Measurements from ENCODE around the gene HERC5. TPM values are rescaled to one million over a fixed set of nuclear protein-coding genes. Genes with fewer than 3 reads are reported as not detected.

HERC5 gene
- total RNA-seq, 4 donors from 2014 or later, result 2.8 to 12.4 (median 4.0) TPM

GRCh38 chr4:88523325-88524129, 66.6 kb downstream of the HERC5 start, which contains the start of gene PYURF:
PYURF (minus strand) TSS chr4:88523776; CDS start chr4:88523700, 76 bp downstream.
- DNase-seq, result peak; percentile 93 to 97 (median 95)
- Histone ChIP-seq H3K9me3 (no peaks in the 10 kb centered on the region), H3K27me3 (no peaks in the 10 kb centered on the region), H3K4me1 (peaks cover 0 to 29% (median 0%) of the 10 kb centered on the region in 4 donors), H3K27ac (peak within 1 kb of the TSS; percentile 65 to 92 (median 86)), H3K4me3 (peak within 1 kb of the TSS; percentile 48 to 92 (median 69)), H3K36me3 (peaks cover 0 to 11% (median 0%) of the 10 kb centered on the region in 3 donors)
- TF ChIP-seq, protein P1, sequence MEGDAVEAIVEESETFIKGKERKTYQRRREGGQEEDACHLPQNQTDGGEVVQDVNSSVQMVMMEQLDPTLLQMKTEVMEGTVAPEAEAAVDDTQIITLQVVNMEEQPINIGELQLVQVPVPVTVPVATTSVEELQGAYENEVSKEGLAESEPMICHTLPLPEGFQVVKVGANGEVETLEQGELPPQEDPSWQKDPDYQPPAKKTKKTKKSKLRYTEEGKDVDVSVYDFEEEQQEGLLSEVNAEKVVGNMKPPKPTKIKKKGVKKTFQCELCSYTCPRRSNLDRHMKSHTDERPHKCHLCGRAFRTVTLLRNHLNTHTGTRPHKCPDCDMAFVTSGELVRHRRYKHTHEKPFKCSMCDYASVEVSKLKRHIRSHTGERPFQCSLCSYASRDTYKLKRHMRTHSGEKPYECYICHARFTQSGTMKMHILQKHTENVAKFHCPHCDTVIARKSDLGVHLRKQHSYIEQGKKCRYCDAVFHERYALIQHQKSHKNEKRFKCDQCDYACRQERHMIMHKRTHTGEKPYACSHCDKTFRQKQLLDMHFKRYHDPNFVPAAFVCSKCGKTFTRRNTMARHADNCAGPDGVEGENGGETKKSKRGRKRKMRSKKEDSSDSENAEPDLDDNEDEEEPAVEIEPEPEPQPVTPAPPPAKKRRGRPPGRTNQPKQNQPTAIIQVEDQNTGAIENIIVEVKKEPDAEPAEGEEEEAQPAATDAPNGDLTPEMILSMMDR (IDR thresholded peaks at IDR 0.05), result peak in 2 of 6 experiments; percentile 7 to 12
- TF ChIP-seq POLR2A (IDR thresholded peaks at IDR 0.05), result peak; percentile 78 to 79

DNA sequence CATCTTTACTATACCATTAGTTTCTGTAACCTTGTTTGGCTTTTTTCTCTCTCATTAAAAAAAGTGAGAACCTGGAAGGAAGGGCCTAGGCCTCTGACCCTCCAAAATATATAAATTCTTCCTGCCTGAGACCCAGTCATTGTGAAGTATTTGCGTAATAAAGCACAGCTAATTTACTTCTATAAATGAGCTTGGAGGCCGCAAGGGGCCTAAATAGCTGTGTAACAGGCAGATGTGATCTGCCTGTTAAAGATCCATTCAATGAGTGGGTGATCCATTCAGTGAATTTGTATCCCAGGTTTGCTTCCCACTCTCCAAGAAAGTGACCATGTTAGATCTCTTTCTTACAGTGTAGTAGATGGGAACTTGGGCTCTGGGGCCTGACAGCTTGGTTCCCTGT, 67.3 kb downstream of the HERC5 start:
- no peaks in the 10 kb centered on the region for H3K27me3 ChIP-seq
- H3K36me3 ChIP-seq, result peaks cover 0 to 11% (median 0%) of the 10 kb centered on the region in 3 donors
- H3K4me1 ChIP-seq, result peaks cover 0 to 29% (median 0%) of the 10 kb centered on the region in 4 donors
- no peak for DNase-seq
- peak overlapping the region; percentile 65 to 92 (median 86) for H3K27ac ChIP-seq
- TF ChIP-seq, protein P1 (IDR thresholded peaks at IDR 0.05), result no peak
- TF ChIP-seq POLR2A (IDR thresholded peaks at IDR 0.05), result no peak
- H3K4me3 ChIP-seq, result peak overlapping the region; percentile 48 to 92 (median 69)
- H3K9me3 ChIP-seq, result no peaks in the 10 kb centered on the region

GRCh38 chr4:88526221-88526815, 69.4 kb downstream of the HERC5 start:
- no peaks in the 10 kb centered on the region for H3K27me3 ChIP-seq
- peaks cover 0 to 3% (median 0%) of the 10 kb centered on the region in 3 donors for H3K36me3 ChIP-seq
- H3K4me1 ChIP-seq, result peaks cover 0 to 25% (median 0%) of the 10 kb centered on the region in 4 donors
- DNase-seq, result peak in 1 of 3 donors; percentile 50
- H3K9me3 ChIP-seq, result no peaks in the 10 kb centered on the region
- H3K27ac ChIP-seq, result no peak overlapping the region
- TF ChIP-seq, protein P1 (IDR thresholded peaks at IDR 0.05), result peak in 3 of 6 experiments; percentile 13 to 43 (median 38)
- no peak for TF ChIP-seq POLR2A (IDR thresholded peaks at IDR 0.05)
- no peak overlapping the region for H3K4me3 ChIP-seq

- H3K4me3 ChIP-seq, result no peak overlapping the region
- H3K36me3 ChIP-seq, result no peaks in the 10 kb centered on the region
- H3K27ac ChIP-seq, result no peak overlapping the region
- H3K27me3 ChIP-seq, result no peaks in the 10 kb centered on the region
- no peaks in the 10 kb centered on the region for H3K9me3 ChIP-seq
- peaks cover 0 to 12% (median 0%) of the 10 kb centered on the region in 4 donors for H3K4me1 ChIP-seq
- TF ChIP-seq, protein P1 (IDR thresholded peaks at IDR 0.05), result no peak
- no peak for TF ChIP-seq POLR2A (IDR thresholded peaks at IDR 0.05)
- no peak for DNase-seq
Measured at GRCh38 chr4:88527787-88528186, 70.9 kb downstream of the HERC5 start.

DNA sequence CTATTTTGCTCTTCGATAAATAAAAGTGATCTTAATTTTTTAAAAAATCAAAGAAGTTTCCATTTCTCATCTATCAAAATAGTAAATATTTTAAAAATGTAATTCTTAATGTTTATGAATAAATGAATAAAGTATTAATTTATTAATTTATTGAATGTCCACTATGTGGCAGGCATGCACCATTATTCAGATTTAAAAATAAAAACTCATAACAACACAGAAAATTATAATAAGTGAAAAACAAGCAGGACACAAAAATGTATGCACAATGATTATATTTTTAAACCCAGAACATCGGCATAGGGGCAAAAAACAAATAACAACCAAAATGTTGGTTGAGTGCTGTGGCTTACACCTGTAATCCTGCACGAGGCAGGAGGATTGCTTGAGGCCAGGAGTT, 71.9 kb downstream of the HERC5 start:
- no peak for DNase-seq
- Histone ChIP-seq H3K27me3 (no peaks in the 10 kb centered on the region), H3K9me3 (no peaks in the 10 kb centered on the region)

More for the DNA sequence above, 71.9 kb downstream of the HERC5 start:
- Histone ChIP-seq H3K27ac (no peak overlapping the region), H3K36me3 (no peaks in the 10 kb centered on the region), H3K4me1 (peaks cover 0 to 12% (median 0%) of the 10 kb centered on the region in 4 donors), H3K4me3 (no peak overlapping the region)
- TF ChIP-seq, protein P1 (IDR thresholded peaks at IDR 0.05), result no peak
- no peak for TF ChIP-seq POLR2A (IDR thresholded peaks at IDR 0.05)
